NCI-H2029 treated with DMSO at 0.1 percent for 48 hours (cell line): ENCODE data around the gene ING4.
"Not testable (repeated sequence)": the region's sequence is repeated elsewhere in the genome, so short reads cannot be mapped to it uniquely, and the experiment has no call there.

ENCODE experiments used
- DNase-seq: peaks from one replicate; lab custom pipeline; 2025; lab: John Stamatoyannopoulos, UW

Gene ING4

GRCh38 chr12:6662906-6663742 is at the start of gene ING4:
TSS of gene ING4 (minus strand) at chr12:6663119. CDS start at chr12:6663101, 18 bp downstream.
- peak; percentile 95 for DNase-seq

GRCh38 chr12:6708960-6709394 is 46.1 kb upstream of the ING4 start:
- no peak for DNase-seq

GRCh38 chr12:6708351-6708750 is 45.4 kb upstream of the ING4 start:
- not testable (repeated sequence) for DNase-seq

- DNase-seq: no peak
These were observed 40.7 kb upstream of the ING4 start for GRCh38 chr12:6703631-6704030.

- no peak for DNase-seq
These were observed 38.3 kb upstream of the ING4 start for GRCh38 chr12:6701078-6701768.

GRCh38 chr12:6700646-6701051 is 37.7 kb upstream of the ING4 start, which contains the start of gene PIANP:
TSS of gene PIANP (minus strand) at chr12:6700815. CDS start at chr12:6698061, 2,754 bp downstream.
- DNase-seq: no peak

- DNase-seq: no peak
These were observed 37.2 kb upstream of the ING4 start for GRCh38 chr12:6699989-6700645.

GRCh38 chr12:6699259-6699988 is 36.5 kb upstream of the ING4 start:
- no peak for DNase-seq

- no peak for DNase-seq
These were observed 35.6 kb upstream of the ING4 start for GRCh38 chr12:6698352-6699046.

GRCh38 chr12:6697584-6698351 is 34.8 kb upstream of the ING4 start:
- no peak for DNase-seq

GRCh38 chr12:6696690-6697583 is 34.0 kb upstream of the ING4 start:
- no peak for DNase-seq

- no peak for DNase-seq
These were observed 32.6 kb upstream of the ING4 start for GRCh38 chr12:6695313-6696045.

GRCh38 chr12:6694701-6695100 is 31.8 kb upstream of the ING4 start:
- no peak for DNase-seq

GRCh38 chr12:6693832-6694355 is 31.0 kb upstream of the ING4 start:
- DNase-seq: no peak

- no peak for DNase-seq
These were observed 30.0 kb upstream of the ING4 start for GRCh38 chr12:6692888-6693287.

- DNase-seq: no peak
These were observed 28.6 kb upstream of the ING4 start for GRCh38 chr12:6691473-6691872.

GRCh38 chr12:6688999-6689882 is 26.3 kb upstream of the ING4 start, which contains the start of gene ZNF384:
TSS of gene ZNF384 (minus strand) at chr12:6689375. CDS start at chr12:6679520, 9,855 bp downstream.
- DNase-seq: peak; percentile 93
